ENCODE data around the gene RAB8B. TPM values are rescaled to one million over a fixed set of nuclear protein-coding genes. Genes with fewer than 3 reads are reported as not detected.
A peak's percentile ranks its signal among the peaks of the same experiment; 100 is the strongest.

The RAB8B gene
- total and polyA plus RNA-seq, 9 of the 15 experiments (the other 6 are each of a cell fraction or from before 2014, with no cell fraction given): 7.8 to 32.1 (median 24.2) TPM

DNA sequence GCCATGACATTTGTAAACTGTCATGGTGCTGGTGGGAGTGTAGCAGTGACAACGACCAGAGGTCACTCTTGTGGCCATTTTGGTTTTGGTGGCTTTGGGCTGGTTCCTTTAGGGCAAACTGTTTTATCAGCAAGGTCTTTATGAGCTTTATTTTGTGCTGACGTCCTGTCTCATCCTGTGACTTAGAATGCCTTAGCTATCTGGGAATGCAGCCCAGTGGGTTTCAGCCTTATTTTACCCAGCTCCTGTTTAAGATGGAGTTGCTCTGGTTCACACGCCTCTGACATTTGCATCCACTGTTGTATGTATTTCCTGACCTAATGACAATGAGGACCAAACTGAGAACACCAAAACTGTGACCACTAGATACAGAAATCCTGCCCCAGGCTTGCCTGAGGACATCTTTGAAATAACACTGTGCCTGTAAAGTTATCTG lies 37.6 kb downstream of the RAB8B start (continued):
- no peak for TF ChIP-seq ZBTB8A (IDR thresholded peaks at IDR 0.05; ENCODE audit: partially characterized antibody)
- no peak for TF ChIP-seq BCLAF1 (IDR thresholded peaks at IDR 0.05; ENCODE audit: borderline replicate concordance in 1 of 2, control insufficient read depth in 1 of 2, low read depth in 2 of 2, low read length in 1 of 2)
- peak; percentile 99 for TF ChIP-seq SMAD4 (CRISPR knock-in tag; conservative IDR thresholded peaks at IDR 0.05)
- TF ChIP-seq STAT5B (CRISPR knock-in tag; IDR thresholded peaks at IDR 0.05): peak; percentile 84
- peak; percentile 95 for TF ChIP-seq ZNF41 (CRISPR knock-in tag; conservative IDR thresholded peaks at IDR 0.05)
- TF ChIP-seq RBM39 (optimal IDR thresholded peaks at IDR 0.05; ENCODE audit: low read depth, low read length): no peak
- no peak for TF ChIP-seq HCFC1 (IDR thresholded peaks at IDR 0.05; ENCODE audit: low read depth, low read length)
- no peak for TF ChIP-seq ZC3H4 (CRISPR knock-in tag; IDR thresholded peaks at IDR 0.05; ENCODE audit: borderline replicate concordance)
- TF ChIP-seq BRF1 (IDR thresholded peaks at IDR 0.05; ENCODE audit: borderline replicate concordance, extremely low read depth, insufficient read length): no peak
- TF ChIP-seq PHF21A (IDR thresholded peaks at IDR 0.05; ENCODE audit: borderline replicate concordance, low read depth): no peak
- no peak for TF ChIP-seq NBN (IDR thresholded peaks at IDR 0.05; ENCODE audit: low read depth)
- TF ChIP-seq PRPF4 (IDR thresholded peaks at IDR 0.05; ENCODE audit: insufficient read depth, low read depth, low read length, poor library complexity, severe bottlenecking): no peak
- TF ChIP-seq POLR3A (IDR thresholded peaks at IDR 0.05; ENCODE audit: borderline replicate concordance, extremely low read depth, insufficient read depth, insufficient read length): no peak
- TF ChIP-seq, protein P1, sequence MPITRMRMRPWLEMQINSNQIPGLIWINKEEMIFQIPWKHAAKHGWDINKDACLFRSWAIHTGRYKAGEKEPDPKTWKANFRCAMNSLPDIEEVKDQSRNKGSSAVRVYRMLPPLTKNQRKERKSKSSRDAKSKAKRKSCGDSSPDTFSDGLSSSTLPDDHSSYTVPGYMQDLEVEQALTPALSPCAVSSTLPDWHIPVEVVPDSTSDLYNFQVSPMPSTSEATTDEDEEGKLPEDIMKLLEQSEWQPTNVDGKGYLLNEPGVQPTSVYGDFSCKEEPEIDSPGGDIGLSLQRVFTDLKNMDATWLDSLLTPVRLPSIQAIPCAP (CRISPR knock-in tag; IDR thresholded peaks at IDR 0.05; ENCODE audit: borderline replicate concordance): no peak
- TF ChIP-seq NFYB (IDR thresholded peaks at IDR 0.05; ENCODE audit: extremely low read depth, insufficient read length): no peak
- TF ChIP-seq GABPB2 (CRISPR knock-in tag; conservative IDR thresholded peaks at IDR 0.05): no peak; the same call in 1 of the 2 replicates
- TF ChIP-seq, protein P2, sequence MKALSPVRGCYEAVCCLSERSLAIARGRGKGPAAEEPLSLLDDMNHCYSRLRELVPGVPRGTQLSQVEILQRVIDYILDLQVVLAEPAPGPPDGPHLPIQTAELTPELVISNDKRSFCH (CRISPR knock-in tag; IDR thresholded peaks at IDR 0.05): peak; percentile 90
- TF ChIP-seq, protein P2 (tag; IDR thresholded peaks at IDR 0.05): peak; percentile 99
- TF ChIP-seq CBFB (CRISPR knock-in tag; IDR thresholded peaks at IDR 0.05): no peak
- no peak for TF ChIP-seq KDM2B (CRISPR knock-in tag; IDR thresholded peaks at IDR 0.05)
- peak; percentile 92 for TF ChIP-seq TCFL5 (CRISPR knock-in tag; conservative IDR thresholded peaks at IDR 0.05)
- TF ChIP-seq SMARCA4 (IDR thresholded peaks at IDR 0.05): no peak
- TF ChIP-seq, protein P3, sequence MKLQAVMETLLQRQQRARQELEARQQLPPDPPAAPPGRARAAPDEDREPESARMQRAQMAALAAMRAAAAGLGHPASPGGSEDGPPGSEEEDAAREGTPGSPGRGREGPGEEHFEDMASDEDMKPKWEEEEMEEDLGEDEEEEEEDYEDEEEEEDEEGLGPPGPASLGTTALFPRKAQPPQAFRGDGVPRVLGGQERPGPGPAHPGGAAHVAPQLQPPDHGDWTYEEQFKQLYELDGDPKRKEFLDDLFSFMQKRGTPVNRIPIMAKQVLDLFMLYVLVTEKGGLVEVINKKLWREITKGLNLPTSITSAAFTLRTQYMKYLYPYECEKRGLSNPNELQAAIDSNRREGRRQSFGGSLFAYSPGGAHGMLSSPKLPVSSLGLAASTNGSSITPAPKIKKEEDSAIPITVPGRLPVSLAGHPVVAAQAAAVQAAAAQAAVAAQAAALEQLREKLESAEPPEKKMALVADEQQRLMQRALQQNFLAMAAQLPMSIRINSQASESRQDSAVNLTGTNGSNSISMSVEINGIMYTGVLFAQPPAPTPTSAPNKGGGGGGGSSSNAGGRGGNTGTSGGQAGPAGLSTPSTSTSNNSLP (IDR thresholded peaks at IDR 0.05; ENCODE audit: borderline replicate concordance, low read depth, low read length): no peak
